Brain pericyte (primary cell): Measurements from ENCODE around the gene CHST15.

Experiments
- DNase-seq: peaks from one replicate; pipeline ENCODE4 v3.0.0-alpha.2; 2012; ENCODE audit warnings: low read depth, low spot score

Gene CHST15

DNA sequence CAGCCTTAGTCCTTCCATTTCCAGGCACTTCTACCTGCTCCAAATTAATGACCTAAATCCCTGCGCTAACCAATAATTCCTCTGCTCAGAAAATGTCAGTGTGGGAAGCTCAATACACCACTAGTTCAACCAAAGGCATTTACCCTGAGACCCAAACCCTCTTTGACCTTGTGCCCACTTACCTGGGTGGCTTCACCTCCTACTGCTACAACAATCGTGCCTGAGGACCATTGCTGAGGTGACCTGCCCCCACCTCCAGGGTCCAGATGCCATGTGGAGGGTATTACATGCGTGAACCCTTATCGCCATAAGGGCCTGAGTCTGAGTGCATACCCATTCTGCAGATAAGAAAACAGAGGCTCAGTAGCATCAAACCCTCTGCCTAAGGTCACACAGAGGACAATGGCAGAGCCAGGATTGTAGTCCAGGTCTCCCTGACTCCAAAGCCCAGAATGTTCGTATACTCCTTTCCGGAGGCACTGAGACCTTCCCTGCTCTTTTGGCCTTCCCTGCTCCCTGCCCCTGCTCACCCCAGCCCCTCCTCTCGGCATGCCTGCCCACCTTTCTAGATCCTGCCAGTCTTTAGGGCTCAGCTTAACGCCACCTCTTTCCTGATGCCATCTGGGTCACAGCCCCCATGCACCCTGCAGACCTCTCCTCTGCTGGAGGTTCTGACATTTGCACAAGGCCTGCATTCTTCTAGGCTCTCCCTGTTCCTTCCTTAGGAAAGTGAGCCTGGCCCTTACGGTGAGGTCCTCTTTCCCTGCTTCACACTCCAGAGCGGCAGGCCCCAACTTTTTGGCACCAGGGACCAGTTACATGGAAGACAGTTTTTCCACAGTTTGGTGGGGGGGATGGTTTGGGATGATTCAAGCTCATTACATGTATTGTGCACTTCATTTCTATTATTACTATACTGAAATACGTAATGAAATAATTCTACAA lies 94.9 kb downstream of the CHST15 start:
- no peak for DNase-seq

- DNase-seq: peak; percentile 57
Measured at GRCh38 chr10:123997486-123998196, 95.8 kb downstream of the CHST15 start.

- DNase-seq: no peak
Measured at GRCh38 chr10:123997013-123997412, 96.4 kb downstream of the CHST15 start.

DNA sequence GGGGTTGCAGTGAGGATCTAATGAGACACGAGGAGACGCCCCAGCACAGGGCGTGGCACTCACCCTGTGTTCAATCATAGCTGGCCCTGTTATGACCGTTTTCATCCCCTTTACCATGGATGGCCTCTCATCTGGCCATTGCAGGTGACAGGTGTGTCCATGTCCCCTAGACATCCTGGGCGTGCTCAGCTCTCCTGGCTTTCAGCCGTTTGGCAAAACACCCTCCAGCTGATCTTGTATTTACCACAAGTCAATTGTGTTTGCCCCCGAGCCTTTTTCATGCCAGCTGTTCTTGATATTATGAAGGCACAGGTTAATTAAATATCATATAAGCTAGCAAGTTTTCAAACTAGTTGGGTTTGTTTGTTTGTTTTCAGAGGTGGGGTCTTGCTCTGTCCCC lies 97.1 kb downstream of the CHST15 start:
- no peak for DNase-seq

DNA sequence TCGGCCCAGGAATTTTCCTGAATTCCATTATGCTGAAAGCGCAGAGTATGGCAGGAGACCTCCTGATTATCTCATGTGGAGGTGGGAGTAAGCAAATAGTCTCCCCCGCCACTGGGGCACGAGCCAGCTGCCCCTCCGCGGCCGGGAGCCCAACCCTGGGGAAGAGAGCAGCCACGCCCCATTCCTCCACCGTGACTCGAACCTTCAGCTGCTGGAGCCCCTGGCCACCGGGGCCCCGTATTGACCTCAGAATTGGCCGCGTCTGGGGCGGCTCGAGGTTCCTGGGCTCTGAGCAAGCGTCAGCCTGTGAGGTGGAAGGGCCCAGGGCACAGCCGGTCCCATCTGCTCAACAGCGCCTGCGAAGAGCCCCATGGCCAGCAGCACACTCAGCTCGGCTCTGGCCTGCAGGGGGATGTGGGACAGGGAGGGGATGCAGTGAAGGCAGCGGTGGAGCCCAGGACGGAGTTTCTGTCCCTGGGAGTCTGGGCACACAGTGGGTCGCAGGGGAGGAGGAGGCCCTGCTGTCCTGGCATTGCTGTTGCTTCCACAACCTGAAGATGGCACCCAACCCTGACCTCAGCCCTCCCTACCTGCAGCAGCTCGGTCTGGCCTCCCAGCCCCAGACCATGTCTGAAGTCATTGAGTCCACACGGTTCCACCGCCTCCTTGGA lies 97.8 kb downstream of the CHST15 start:
- no peak for DNase-seq

DNA sequence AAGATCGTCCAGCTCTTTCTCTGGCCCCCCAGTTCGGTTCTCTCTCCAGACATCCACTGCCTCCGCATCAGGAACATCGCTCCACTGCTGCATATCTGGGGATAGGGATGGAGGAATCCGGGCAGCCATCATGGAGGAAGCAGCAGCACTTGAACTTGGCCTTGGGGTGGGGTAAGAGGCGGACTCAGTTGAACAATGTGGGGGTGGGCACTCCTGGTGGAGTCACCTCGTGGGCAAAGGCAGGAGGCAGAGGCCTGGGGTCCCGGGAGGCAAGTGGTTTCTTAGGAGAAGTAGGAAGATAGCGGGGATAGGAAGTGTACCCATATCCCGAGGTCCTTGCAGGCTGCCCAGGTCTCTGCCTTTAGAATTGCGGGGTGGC lies 98.3 kb downstream of the CHST15 start:
- no peak for DNase-seq

- no peak for DNase-seq
Measured at GRCh38 chr10:123994417-123995081, 98.8 kb downstream of the CHST15 start.

- DNase-seq: no peak
Measured at GRCh38 chr10:123993534-123994416, 99.6 kb downstream of the CHST15 start.

DNA sequence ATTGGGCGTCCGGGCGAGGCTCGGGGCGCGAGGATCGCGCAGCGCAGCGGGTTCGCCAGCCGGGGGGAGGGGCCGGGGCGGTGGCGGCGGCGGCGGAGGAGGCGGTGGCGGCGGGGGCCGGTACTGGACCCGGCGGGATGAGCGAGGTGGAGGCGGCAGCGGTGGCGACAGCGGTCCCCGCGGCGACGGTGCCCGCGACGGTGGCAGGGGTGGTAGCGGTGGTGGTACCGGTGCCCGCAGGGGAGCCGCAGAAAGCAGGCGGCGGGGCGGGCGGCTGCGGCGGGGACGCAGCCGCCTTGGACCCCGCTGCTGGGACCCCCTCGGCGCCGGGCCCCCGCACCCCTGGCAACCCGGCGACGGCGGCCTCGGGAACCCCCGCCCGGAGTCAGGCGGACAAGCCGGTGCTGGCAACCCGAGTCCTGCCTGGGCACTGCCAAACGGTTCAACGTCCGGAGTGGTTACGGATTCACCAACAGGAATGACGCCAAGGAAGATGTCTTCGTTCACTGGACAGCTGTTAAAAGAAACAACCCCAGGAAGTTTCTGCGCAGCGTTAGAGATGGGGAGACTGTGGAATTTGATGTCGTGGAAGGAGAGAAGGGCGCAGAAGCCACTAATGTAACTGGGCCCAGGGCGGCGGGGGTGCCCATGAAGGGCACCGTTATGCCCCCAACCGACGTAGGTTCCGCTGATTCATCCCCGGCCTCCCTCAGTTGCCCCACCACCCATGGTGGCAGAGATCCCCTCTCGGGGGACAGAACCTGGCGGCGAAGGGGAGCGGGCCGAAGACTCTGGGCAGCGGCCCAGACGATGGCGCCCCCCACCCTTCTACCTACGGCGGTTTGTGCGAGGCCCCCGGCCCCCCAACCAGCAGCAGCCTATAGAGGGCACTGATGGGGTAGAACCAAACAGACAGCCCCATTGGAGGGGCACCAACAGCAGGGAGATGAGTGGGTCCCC lies 101.5 kb downstream of the CHST15 start:
- DNase-seq: no peak

DNA sequence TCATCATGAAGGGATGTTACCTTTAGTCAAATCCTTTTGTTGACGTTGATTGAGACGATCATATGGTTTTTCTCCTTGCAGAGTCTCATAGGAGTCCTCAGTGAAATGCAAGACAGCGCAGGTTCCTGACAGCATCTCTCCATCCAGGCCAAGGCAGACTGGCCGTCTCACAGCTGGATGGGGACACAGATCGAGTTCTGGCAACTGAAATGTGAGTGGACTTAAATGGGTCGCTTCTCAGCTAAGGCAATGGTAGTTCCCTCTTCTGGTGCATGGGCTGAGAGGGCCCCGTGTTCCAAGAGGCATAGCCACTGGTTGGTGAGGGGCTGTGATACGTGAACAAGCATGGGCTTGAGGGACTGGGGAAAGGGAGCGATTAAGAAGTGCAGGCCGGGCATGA lies 102.5 kb downstream of the CHST15 start:
- DNase-seq: no peak

DNA sequence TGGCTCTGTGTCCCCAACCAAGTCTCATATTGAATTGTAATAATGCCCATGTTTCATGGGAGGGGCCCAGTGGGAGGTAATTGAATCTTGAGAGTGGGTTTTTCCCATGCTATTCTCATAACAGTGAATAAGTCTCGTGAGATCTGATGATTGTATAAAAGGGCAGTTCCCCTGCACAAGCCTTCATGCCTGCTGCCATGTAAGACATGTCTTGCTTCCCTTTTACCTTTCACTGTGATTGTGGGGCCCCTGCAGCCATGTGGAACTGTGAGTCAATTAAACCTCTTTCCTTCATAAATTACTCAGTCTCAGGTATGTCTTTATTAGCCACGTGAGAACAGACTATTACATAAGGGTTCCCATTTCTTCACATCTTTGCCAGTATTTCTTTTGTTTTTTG lies 104.7 kb downstream of the CHST15 start:
- no peak for DNase-seq

DNA sequence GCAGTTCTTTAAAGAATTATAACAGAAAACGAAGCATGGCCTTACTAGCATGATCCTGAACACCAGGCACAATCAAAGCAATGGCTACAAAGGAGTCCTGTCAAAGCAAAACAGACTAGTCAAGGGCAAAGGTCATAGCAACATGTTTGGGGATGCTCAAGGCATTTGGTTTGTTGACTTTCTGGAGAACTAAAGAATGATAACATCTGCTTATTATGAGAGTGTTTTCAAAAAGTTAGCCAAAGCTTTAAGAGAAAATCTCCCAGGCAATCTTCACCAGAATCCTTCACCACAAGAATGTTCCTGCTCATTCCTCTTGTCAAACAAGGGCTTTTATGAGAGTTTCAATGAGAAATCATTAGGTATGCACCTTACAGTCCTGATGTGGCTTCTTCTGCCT lies 106.7 kb downstream of the CHST15 start:
- DNase-seq: no peak

- DNase-seq: no peak
Measured at GRCh38 chr10:123974406-123974805, 119.0 kb downstream of the CHST15 start.

DNA sequence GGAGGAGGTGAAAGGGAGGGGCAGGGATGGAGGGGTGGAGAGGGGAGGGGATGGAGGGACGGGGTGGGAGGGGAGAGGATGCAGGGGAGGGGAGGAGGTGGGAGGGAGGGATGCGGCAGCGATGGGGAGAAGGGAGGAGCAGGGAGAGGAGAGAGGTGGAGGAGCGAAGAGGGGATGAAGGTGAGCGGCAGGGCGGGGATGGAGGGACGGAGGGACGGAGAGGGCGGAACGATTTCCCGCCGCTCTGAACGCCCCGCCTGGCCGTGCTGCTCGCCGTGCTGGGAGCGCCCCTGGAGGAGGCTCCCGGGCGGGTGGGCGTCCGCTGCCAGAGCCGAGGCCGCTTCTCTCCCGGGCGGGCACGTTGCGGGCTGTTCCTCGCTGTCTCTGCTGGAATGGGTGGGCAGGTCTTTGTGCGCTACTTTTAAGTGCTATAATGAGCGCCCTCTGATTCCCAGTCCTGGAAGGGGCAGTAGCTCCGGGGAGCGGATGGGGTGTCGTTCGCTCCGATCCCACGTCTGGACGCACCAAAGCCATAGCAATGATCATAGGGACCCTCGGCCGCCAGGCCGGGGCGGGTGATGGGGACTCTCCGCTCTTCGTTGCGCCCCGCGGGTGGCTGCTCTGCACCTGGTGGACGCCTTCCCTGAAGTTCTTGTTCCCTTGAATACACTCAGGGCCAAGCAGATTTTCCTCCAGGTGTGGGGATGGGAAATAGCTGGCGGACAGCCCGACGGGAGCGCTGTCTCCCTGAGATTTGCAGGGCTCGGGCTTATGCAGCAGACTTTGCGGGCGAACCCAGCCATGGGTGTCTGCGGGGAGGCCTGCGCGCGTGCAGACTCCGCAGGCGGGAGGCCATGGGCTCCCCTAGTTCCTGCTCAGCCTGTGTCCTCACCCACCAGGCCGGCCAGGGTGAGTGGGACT lies 120.7 kb downstream of the CHST15 start:
- DNase-seq: no peak

DNA sequence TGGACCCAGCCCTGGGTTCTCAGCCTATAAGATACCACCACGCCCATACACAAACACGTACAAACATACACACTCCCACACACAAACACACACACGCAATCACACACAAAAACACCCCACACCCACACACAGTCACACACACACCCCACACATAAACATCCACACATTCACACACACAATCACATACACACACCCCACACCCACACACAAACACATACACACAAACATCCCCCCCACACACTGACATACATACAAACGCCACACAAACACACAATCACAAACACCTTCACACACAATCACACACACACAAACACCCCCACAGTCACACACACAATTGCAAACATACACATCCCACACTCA lies 122.5 kb downstream of the CHST15 start:
- DNase-seq: no peak

- DNase-seq: no peak
Measured at GRCh38 chr10:123970207-123970926, 123.0 kb downstream of the CHST15 start.

DNA sequence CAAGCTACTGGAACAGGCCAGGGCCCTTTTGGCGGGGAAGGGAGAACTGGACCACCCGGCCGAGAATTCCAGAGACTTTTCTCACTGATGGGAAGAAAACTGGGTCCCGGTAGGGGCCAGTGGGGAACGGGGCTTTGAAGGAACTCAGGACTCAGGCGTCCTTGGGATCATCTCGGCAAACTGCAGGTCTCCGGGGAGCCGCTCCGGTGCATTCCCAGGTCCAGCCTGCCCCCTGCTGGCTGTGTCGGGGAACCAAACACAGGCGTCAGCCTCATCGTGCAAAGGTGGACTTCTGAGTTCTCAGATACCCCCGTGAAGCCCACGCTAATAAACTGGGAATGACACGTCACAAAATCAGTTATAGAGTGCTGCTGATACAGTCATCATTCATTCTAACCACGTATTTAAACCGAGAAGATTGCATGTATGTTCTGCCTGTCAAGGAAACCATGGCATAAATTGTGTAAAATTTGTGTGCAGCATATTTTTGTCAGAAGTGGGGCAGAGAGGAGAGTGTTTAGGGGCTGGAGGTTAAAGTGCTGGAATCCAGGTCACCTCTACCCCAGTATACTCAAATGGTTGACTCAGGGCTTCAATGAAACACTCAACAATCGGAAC lies 125.7 kb downstream of the CHST15 start:
- no peak for DNase-seq

- DNase-seq: no peak
Measured at GRCh38 chr10:123966896-123967231, 126.5 kb downstream of the CHST15 start.
